PC-3 (cell line): ENCODE measurements around the gene SEPTIN2. TPM values are rescaled to one million over a fixed set of nuclear protein-coding genes. Genes with fewer than 3 reads are reported as not detected.

ENCODE experiments used
- ATAC-seq: fragments of 200-7000 bp; cut with Tn5 transposase; 2 replicates; pipeline ENCODE4 v1.9.1; 2020; ENCODE audit warnings: mild to moderate bottlenecking, moderate library complexity
- BruUV-seq: library from RNA; stranded (reverse); fragments of 400-500 nt; replicated peaks from 2 replicates; lab custom pipeline; 2021; lab: Mats Ljungman, UMichigan
- CTCF ChIA-PET: fragments of 300-600 bp; sonication (Branson Sonifier 250); formaldehyde crosslinking; loops from one replicate; lab custom pipeline; 2022; ENCODE audit warnings: antibody characterized with exemption; lab: Charles Lee
- POLR2A ChIA-PET: fragments of 300-600 bp; sonication (Branson Sonifier 250); formaldehyde crosslinking; loops from one replicate; lab custom pipeline; 2022; ENCODE audit warnings: antibody characterized with exemption; ENCODE audit not compliant: unreplicated experiment; lab: Charles Lee
- DNase-seq: peaks from one replicate; pipeline ENCODE4 v3.0.0-alpha.2; 2015
- H2AFZ ChIP-seq: fragments of 300-600 bp; sonication (generic); 2 replicates; pipeline ENCODE4 v1.6.0; 2016; ENCODE audit warnings: antibody characterized with exemption, low read length
- H3F3A ChIP-seq: fragments of 300-600 bp; sonication (generic); one replicate; pipeline ENCODE4 v1.6.0; 2017; ENCODE audit warnings: antibody characterized with exemption, low read length, control low read depth, mild to moderate bottlenecking; ENCODE audit not compliant: unreplicated experiment
- H3K27ac ChIP-seq: fragments of 300-600 bp; sonication (generic); 2 replicates; pipeline ENCODE4 v1.5.1; 2016; ENCODE audit warnings: mild to moderate bottlenecking, low read length
- H3K27me3 ChIP-seq: fragments of 300-600 bp; sonication (generic); 2 replicates; pipeline ENCODE4 v1.6.1; 2016; ENCODE audit warnings: low read length, mixed read lengths
- H3K36me3 ChIP-seq: fragments of 300-600 bp; sonication (generic); 2 replicates; pipeline ENCODE4 v1.6.1; 2016; ENCODE audit warnings: low read depth, mixed run types, low read length, mixed read lengths
- H3K4me1 ChIP-seq: fragments of 300-600 bp; sonication (generic); 2 replicates; pipeline ENCODE4 v1.5.1; 2016; ENCODE audit warnings: low read length; ENCODE audit not compliant: insufficient read depth
- H3K4me2 ChIP-seq: fragments of 300-600 bp; sonication (generic); 2 replicates; pipeline ENCODE4 v1.6.0; 2016; ENCODE audit warnings: low read length
- H3K4me3 ChIP-seq: fragments of 300-600 bp; sonication (generic); 2 replicates; pipeline ENCODE4 v1.5.1; 2016; ENCODE audit warnings: mild to moderate bottlenecking, low read length, mixed read lengths
- H3K79me2 ChIP-seq: fragments of 300-600 bp; sonication (generic); 2 replicates; pipeline ENCODE4 v1.6.1; 2017; ENCODE audit warnings: low read length, mixed read lengths
- H3K9ac ChIP-seq: fragments of 300-600 bp; sonication (generic); 2 replicates; pipeline ENCODE4 v1.6.0; 2016; ENCODE audit warnings: mild to moderate bottlenecking, low read length
- H3K9me2 ChIP-seq: fragments of 300-600 bp; sonication (generic); replicated peaks from 2 replicates; pipeline ENCODE4 v1.6.1; 2016; ENCODE audit warnings: mixed run types, low read length, mixed read lengths
- H3K9me3 ChIP-seq: fragments of 300-600 bp; sonication (generic); 2 replicates; pipeline ENCODE4 v1.6.1; 2016; ENCODE audit warnings: low read length, mixed read lengths
- H4K20me1 ChIP-seq: fragments of 300-600 bp; sonication (generic); 2 replicates; pipeline ENCODE4 v1.6.1; 2016; ENCODE audit warnings: low read length, mixed read lengths
- EZH2 ChIP-seq: fragments of 300-600 bp; sonication (generic); IDR thresholded peaks from one replicate; pipeline ENCODE4 v1.6.1; 2017; ENCODE audit warnings: antibody characterized with exemption, mild to moderate bottlenecking, low read length; ENCODE audit not compliant: unreplicated experiment
- EZH2phosphoT487 ChIP-seq: fragments of 300-600 bp; sonication (generic); IDR thresholded peaks from 2 replicates; pipeline ENCODE4 v1.6.1; 2018; ENCODE audit warnings: mild to moderate bottlenecking, antibody characterized with exemption, low read length, borderline replicate concordance
- intact Hi-C: fragments of 100-400 bp; cut with micrococcal nuclease; formaldehyde crosslinking; loops from 2 replicates; pipeline ENCODE4 v1.9.0; 2023
- total RNA-seq: library from RNA; depleted of rRNA; stranded (reverse); fragments of >200 nt; gene quantifications from 2 replicates; pipeline ENCODE4 v1.2.3, GENCODE V29; 2014
- TF ChIP-seq, protein P1 (sequence below): fragments of 300-600 bp; sonication (generic); conservative IDR thresholded peaks from 2 replicates; pipeline ENCODE4 v1.5.1; 2017; ENCODE audit warnings: antibody characterized with exemption, low read depth, mild to moderate bottlenecking, low read length

SEPTIN2 gene
- total RNA-seq, 1 experiment from 2014 or later = 185 TPM

DNA sequence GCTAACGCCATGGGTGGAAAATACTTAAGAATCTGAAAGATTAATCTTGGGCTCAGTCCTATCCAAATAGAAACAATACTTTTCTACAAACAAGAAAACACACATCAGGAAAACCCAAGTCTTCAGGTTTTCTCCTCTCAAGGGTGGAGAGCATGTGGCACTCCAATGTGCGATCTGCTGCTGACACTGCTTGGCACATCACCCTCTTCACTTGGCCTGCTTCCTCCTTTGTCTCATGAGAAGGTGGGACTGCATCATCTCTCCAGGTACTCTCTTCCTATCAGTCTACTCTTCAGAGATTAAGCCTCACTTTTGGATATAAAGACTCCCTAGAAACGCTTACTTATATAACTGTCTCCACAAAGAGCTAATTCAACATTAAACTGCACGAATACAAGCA, 26.7 kb upstream of the SEPTIN2 start:
- intact Hi-C loops = no loop called here
- ChIA-PET CTCF (no interaction called here), POLR2A (no interaction called here)
- TF ChIP-seq, protein P1, sequence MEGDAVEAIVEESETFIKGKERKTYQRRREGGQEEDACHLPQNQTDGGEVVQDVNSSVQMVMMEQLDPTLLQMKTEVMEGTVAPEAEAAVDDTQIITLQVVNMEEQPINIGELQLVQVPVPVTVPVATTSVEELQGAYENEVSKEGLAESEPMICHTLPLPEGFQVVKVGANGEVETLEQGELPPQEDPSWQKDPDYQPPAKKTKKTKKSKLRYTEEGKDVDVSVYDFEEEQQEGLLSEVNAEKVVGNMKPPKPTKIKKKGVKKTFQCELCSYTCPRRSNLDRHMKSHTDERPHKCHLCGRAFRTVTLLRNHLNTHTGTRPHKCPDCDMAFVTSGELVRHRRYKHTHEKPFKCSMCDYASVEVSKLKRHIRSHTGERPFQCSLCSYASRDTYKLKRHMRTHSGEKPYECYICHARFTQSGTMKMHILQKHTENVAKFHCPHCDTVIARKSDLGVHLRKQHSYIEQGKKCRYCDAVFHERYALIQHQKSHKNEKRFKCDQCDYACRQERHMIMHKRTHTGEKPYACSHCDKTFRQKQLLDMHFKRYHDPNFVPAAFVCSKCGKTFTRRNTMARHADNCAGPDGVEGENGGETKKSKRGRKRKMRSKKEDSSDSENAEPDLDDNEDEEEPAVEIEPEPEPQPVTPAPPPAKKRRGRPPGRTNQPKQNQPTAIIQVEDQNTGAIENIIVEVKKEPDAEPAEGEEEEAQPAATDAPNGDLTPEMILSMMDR = no peak
- TF ChIP-seq EZH2 (no peak), EZH2phosphoT487 (no peak)
- Histone ChIP-seq H3K4me2 (no peak overlapping the region), H3K27ac (no peak overlapping the region), H3K27me3 (no peaks in the 10 kb centered on the region), H3F3A (no peaks in the 10 kb centered on the region), H3K9me2 (no peaks in the 10 kb centered on the region), H3K79me2 (peaks cover 99% of the 10 kb centered on the region), H3K36me3 (no peaks in the 10 kb centered on the region; the same call in 1 of the 2 replicates), H2AFZ (no peak overlapping the region), H3K9ac (no peak overlapping the region), H3K4me1 (peaks cover 3% of the 10 kb centered on the region; the same call in 1 of the 2 replicates), H4K20me1 (peaks cover 11% of the 10 kb centered on the region), H3K4me3 (no peak overlapping the region), H3K9me3 (no peaks in the 10 kb centered on the region)
- DNase-seq = no peak
- BruUV-seq = no TSS peak
- no peak for ATAC-seq

DNA sequence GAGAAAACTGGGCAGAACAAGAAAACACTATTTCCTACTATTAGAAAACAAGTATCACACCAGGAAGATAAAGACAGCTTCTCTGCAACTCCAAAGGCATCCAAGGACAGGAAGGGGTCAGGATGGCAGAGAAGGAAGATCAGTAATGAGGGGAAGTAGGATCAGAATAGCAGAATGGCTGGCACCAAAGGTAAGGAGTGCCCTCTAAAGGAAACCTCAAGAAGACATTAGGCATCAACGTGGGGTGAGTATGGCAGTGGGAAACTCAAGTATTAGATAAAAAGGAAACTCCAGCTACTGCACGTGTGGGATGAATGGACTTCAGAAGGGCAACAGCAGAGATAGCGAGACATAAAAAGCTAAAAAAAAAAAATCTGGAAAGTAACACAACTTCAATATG, 26.1 kb upstream of the SEPTIN2 start:
- POLR2A ChIA-PET = no interaction called here
- Histone ChIP-seq H3K9me2 (no peaks in the 10 kb centered on the region), H3K4me3 (no peak overlapping the region), H3K27ac (no peak overlapping the region), H3K4me1 (peaks cover 3% of the 10 kb centered on the region; the same call in 1 of the 2 replicates), H4K20me1 (peaks cover 11% of the 10 kb centered on the region), H3K4me2 (no peak overlapping the region), H3K27me3 (no peaks in the 10 kb centered on the region), H3K9ac (no peak overlapping the region), H3F3A (no peaks in the 10 kb centered on the region), H3K79me2 (peaks cover 99% of the 10 kb centered on the region), H3K36me3 (no peaks in the 10 kb centered on the region; the same call in 1 of the 2 replicates), H2AFZ (no peak overlapping the region), H3K9me3 (no peaks in the 10 kb centered on the region)
- intact Hi-C loops = no loop called here
- DNase-seq (no peak), ATAC-seq (no peak)
- BruUV-seq = no TSS peak
- TF ChIP-seq, protein P1 = no peak
- TF ChIP-seq EZH2 = no peak
- no peak for TF ChIP-seq EZH2phosphoT487
- CTCF ChIA-PET = no interaction called here

DNA sequence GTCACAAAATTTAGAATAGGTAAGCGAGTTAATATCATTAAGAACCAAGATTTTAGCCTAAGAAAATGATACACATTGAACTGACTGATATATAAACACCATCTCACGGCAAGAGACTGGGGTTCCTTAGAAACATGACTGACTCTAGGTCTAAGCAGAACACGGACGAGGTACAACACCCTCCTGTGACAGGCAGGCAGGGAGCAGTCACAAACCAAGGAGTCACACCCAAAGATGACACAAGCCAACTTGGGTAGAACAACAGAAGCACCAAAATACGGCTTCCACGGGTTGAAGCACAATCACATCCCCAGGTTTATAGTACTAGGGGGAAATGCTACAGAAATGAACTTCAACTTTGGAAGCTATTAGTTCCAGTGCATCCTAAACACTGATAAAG, 24.6 kb upstream of the SEPTIN2 start:
- intact Hi-C loops = no loop called here
- CTCF ChIA-PET = no interaction called here
- H4K20me1 ChIP-seq = peaks cover 18% of the 10 kb centered on the region
- H3K9me3 ChIP-seq = no peaks in the 10 kb centered on the region
- ATAC-seq (no peak), DNase-seq (no peak)
- peaks cover 99% of the 10 kb centered on the region for H3K79me2 ChIP-seq
- no peak overlapping the region for H3K27ac ChIP-seq
- no peaks in the 10 kb centered on the region for H3K27me3 ChIP-seq
- no peaks in the 10 kb centered on the region for H3K9me2 ChIP-seq
- no peak overlapping the region for H3K9ac ChIP-seq
- H3F3A ChIP-seq = no peaks in the 10 kb centered on the region
- no peak overlapping the region for H3K4me2 ChIP-seq
- H3K4me1 ChIP-seq = no peaks in the 10 kb centered on the region
- H3K36me3 ChIP-seq = no peaks in the 10 kb centered on the region; the same call in 1 of the 2 replicates
- no peak overlapping the region for H3K4me3 ChIP-seq
- TF ChIP-seq EZH2 (no peak), EZH2phosphoT487 (no peak)
- TF ChIP-seq, protein P1 = no peak
- H2AFZ ChIP-seq = no peak overlapping the region
- POLR2A ChIA-PET = no interaction called here
- BruUV-seq = no TSS peak
